Endometrial microvascular endothelial cells (primary cell): Measurements from ENCODE around the gene FAM170B. TPM values are rescaled to one million over a fixed set of nuclear protein-coding genes. Genes with fewer than 3 reads are reported as not detected.

ENCODE experiments used
- in situ Hi-C: cut with HindIII; loops from 2 replicates; pipeline ENCODE4 v1.10.0; 2017; ENCODE audit warnings: low sequenced_read_pairs, low pct_unique_long_range_greater_than_20kb; ENCODE audit errors: inconsistent ontology term
- total RNA-seq: library from RNA; depleted of rRNA; stranded (reverse); fragments of >200 nt; gene quantifications from one replicate; pipeline ENCODE4 v1.2.3, GENCODE V29; 2015; ENCODE audit errors: inconsistent ontology term

FAM170B gene
- total RNA-seq, 1 donor from 2014 or later: not detected

DNA sequence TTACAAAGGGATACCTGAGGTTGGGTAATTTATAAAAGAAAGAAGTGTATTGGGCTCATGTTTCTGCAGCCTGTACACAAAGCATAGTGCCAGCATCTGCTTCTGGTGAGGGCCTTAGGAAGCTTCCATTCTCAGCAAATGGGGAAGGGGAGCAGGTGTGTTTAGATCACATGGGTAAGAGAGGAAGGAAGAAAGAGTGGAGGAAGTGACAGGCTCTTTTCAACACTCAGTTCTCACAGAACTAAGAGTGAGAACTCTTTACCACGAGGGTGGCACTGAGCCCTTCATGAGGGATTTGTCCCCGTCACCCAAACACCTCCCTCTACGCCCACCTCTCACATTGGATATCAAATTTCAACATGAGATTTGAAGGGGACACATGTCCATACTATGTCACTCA, 506 bp upstream of the FAM170B start:
- in situ Hi-C loops: no loop called here

- in situ Hi-C loops: no loop called here
These were observed 1.5 kb downstream of the FAM170B start for GRCh38 chr10:49132362-49132737.

DNA sequence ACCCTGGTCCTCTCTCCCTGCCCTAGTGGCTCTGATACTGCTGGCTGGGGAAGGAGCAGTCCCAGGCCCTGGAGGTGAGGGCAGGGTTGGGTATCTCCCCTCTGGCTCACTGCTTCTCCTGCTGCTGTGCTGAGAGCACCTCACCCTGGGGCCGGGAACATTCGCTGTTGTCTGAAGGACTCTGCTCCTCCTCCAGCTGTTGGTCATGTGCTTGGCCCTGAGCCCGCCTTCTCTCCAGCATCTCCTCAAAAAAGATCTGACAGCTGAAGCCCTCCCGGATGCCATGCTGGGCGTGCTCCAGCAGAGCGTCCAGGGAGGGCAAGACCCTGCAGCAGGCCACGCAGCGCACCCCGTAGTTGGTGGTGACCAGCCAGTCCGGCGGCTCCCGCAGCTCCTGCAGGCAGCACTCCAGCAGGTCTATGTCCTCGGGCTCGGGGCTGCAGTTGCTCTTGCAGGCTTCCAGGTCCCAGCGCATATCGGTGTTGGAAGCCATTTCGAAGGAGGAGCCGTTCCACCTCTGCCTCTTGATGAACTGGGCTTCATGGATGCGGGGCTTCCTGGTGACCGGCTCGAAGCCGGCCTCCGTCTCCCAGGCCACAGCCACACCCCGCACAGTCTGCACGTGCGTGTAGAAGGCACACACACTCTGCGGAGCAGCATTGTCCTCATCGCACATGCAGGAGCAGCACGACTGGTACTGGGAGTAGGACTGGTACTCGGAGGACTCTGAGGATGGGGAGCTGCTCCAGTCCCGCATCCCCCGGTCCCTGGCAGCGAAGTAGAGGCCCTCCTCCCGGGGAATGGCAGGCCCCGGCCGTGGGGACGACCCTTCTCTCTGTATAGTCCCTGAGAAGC, 2.1 kb downstream of the FAM170B start:
- in situ Hi-C loops: no loop called here

DNA sequence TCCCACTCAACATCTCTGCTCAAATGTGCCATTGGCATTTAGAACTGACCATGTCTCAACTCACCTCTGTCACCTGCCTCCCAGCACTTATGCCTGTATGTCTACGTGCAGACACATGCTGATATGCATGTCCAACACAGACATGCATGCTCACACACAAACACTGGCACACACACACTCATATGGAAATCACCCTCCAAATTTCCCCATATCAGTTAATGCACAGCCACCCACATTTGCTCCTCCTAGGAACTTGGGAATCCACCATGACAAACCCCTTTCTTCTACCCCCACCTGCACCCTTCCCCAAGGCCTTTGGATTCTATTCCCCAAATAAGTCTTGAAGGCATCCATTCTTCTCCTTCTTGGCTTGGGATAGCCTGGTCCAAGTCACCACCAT, 4.4 kb downstream of the FAM170B start:
- in situ Hi-C loops: no loop called here

- in situ Hi-C loops: no loop called here
These were observed 5.0 kb downstream of the FAM170B start for GRCh38 chr10:49128854-49129253.

- in situ Hi-C loops: no loop called here
These were observed 9.6 kb downstream of the FAM170B start for GRCh38 chr10:49123981-49124950.

DNA sequence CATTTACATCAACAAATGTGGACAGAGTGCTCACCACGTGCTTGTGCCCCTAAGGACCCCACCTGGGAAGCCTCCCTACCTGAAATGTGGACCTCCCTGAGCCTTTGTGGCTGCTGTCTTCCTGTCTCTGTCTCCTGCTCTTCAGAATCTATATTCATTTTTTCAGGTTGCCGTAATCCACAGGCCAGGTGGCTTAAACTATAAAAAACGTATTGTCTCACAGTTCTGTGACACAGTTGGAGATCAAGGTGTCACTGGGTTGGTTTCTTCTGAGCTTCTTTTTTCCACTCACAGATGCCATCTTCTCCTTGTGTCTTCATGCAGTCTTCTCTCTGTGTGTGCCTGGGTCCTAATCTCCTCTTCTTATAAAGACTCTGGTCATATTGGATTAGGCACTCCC, 12.9 kb downstream of the FAM170B start:
- in situ Hi-C loops: no loop called here

DNA sequence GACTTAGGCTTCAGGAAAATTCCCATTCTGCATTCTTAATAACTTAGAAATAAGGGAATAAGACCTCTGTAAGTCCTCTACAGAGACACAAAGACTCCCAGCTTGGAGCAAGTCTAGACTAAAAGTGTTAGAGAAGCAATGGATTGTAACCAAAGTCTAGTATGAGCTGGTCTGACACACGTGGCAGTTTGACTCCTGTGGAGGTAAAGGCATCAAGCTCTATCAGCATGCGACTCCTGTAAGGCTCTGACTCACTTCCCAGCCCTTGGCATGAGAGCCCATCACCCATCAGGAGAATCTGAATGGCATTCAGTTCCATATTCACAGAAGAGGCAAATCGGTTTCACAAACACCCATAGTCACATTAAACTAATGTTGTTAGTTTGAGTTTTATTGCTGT, 14.1 kb downstream of the FAM170B start:
- in situ Hi-C loops: no loop called here

GRCh38 chr10:49118430-49119074, 15.3 kb downstream of the FAM170B start:
- in situ Hi-C loops: no loop called here

DNA sequence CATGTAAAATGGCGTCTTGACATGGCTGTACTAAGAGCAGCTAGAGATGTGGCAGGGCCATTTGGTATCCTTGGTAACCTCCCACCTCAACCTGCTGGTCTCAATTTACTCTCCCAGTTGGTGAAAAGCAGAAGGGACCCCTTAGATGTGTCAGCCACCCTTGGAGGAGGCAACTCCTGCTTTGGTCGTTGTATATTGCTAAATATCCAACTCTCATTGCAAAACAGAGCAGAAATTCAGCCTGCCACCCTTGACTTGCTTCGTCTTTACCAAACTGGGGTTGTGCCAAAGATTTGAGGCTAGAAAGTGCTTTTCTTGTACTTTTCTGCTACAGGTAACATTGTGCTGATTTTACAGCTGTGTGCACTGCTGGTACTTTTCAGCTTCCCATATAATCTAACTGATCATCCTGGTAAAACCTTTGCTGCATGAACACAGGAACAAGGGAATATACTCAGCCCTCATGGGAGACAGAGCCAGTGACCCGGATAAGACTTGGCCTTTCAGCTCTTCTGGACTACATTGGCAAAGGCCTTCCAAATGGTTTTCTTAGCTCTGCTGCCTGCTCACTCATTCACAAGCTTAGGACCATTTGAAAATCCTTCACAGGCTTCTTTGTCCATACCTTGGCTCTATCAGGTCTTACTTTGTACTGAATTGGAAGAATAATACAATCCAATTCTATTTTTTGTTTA, 16.3 kb downstream of the FAM170B start:
- in situ Hi-C loops: no loop called here

DNA sequence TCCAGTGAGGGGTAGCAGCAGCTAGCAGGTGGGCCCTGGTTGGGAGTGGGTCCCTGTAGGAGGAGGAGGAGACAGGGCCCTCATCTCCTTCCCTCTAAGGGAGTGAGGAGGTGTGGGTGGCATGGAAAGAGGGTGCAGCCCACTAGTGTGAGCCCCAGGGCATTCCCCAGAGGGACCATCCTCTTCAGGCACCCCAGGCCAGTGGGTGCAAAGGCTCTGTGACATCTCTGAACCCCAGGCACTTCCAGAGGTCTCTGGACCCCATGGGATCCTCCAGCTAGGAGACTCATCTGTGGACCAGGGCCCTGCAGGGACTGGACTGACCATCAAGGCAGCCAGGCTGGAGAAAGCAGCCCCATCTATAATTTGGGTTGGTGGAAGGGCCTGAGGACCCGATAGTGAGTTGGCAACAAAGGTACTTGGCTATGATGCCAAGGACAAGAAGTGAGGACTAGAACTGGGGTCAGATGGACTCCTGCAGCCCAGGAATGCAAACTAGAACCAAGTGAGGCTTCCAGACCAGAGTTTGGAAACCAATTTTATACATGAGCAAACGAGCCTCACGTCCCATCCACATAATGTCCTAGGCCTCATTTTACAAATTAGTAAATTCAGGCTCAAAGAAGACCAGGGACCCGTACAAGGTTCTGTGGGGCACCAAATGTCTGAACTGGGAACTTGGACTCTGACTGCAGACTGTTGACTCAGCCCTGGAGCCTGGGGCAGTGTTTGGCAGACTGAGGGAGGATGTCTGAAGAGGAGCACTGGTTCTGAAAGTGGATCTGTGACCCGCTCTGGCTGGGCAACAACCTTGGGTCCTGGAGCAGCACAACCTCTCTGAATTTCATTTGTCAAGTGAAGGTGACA, 17.1 kb downstream of the FAM170B start:
- in situ Hi-C loops: no loop called here

DNA sequence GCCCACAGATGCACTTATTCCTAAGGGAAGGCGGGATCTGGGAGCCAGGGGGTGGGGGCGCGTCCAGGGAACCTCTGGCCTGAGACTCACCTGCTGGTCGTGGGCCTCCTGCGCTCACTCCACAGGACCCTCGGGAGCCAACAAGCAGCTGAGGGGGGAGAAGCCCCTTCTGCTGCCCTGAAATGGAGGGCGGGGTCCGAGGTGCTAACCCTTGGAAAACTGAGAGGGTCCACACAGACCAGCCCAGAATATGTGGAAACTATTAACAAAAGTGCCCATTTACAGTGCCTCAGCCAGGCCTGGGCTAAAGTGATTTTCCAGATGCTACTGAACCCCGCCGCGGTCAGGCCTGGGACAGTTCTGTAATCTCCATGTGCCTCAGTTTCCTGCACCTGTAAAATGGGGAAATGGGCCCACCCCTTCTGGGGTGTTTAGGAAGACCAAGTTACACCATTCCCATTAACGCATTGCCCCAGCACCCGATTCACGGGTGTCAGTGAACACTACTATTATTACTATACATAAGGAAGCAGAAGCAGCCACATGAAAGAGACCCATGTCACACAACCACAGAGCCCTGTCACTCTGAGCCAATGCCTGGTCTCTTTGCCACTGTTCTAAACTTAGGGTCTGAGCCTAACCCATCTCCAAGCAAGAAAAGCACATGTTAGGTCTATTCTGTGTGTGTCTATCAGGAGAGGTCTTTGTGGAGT, 17.9 kb downstream of the FAM170B start:
- in situ Hi-C loops: no loop called here

DNA sequence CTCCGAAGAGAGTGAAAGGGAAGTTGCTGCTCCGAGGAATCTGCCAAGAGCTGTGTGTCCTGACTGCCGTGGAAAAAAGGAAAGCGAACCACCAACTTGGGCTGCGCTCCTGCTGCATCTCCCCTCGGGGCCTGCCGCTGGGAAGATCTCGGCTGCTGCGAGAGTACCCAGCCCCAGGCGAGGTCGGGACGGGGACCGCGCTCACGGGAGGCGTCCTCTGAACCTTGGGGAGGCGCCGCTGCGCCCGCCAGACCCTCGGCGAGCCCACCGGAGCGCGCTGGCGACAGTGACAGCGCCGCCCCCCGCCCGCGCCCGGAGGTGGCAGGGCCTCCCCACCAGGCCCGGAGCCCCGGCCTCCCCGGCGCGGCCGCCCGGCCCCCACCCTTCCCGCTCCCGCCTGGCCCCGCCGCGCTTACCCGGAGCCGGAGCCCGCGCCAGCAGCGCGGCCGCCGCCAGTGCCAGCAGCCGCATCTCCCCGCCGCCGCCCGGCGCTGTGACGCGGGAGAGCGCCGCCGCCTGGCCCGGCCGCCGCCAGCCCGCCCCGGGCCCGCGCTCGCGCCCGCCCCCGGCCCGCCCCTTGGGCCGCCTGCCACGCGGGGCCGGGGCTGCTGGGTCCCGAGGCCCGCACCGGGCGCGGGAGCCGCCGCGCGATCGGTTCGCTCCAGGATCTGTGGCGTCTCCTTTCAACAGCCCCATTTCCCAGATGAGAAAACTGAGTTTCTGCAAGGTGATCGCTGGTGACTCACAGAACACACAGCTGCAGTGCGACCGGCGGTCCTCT, 18.6 kb downstream of the FAM170B start, which contains the start of gene VSTM4:
VSTM4 (minus strand) TSS at position 508 of the 781 bp plus-strand sequence; CDS start at position 471, 37 bp downstream.
- in situ Hi-C loops: no loop called here

- in situ Hi-C loops: no loop called here
These were observed 19.2 kb downstream of the FAM170B start for GRCh38 chr10:49114718-49115014.

DNA sequence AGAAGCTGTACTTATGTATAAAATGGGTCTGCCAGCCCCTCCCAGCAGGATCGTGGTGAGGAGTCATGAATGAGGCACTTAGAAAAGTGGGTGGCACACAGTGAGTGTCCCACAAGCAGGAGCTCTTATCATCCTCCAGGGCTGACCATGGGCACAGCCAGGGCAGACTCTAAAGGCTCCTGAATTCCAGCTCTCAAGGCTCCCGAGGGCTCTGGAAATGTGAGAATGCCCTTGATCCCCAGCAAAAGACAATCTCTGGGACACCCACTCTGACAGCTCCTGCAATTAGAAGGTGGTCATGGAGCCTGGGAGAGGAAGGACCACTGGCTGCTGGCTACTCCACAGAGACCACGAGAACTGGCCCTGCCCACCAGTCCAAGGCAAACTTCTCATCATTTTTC, 20.1 kb downstream of the FAM170B start:
- in situ Hi-C loops: no loop called here

GRCh38 chr10:49112851-49113250, 21.0 kb downstream of the FAM170B start:
- in situ Hi-C loops: no loop called here

GRCh38 chr10:49112098-49112497, 21.7 kb downstream of the FAM170B start:
- in situ Hi-C loops: no loop called here
